ENCODE results near the gene GARS1. TPM values are rescaled to one million over a fixed set of nuclear protein-coding genes. Genes with fewer than 3 reads are reported as not detected.

Gene GARS1
- total RNA-seq, 1 experiment from 2014 or later, result 95.4 TPM

DNA sequence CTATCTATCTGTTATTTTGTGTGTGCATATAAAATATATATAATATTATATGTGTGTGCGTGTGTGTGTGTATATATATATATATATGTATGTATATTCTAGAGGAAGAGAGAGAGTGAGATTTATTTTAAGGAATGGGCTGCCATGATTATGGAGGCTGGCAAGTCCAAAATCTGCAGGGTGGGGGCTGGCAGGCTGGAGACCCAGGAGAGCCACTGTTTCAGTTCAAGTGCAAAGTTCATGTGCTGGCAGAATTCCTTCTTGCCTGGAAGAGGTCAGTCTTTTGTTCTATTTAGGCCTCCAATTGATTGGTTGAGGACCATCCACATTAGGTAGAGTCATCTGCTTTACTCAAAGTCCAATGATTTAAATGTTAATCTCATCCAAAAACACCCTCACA, 42.3 kb upstream of the GARS1 start:
- no peak overlapping the region for H2AFZ ChIP-seq (ENCODE audit: low read length)
- no peak overlapping the region for H3K4me3 ChIP-seq (ENCODE audit: low read length)
- BruUV-seq (replicated peaks), result no TSS peak
- ChIA-PET POLR2A (ENCODE audit: unreplicated experiment) (no interaction called here), CTCF (interaction anchor here (0.6 to 2.1 kb wide), 2 partner anchors 11 to 791 kb away, joined by 3 to 20 read pairs; no protein-coding TSS in a partner anchor)
- no peaks in the 10 kb centered on the region for H3K9me2 ChIP-seq (replicated peaks; ENCODE audit: low read length)
- H3K36me3 ChIP-seq (ENCODE audit: low read depth, low read length), result no peaks in the 10 kb centered on the region
- no peaks in the 10 kb centered on the region for H4K20me1 ChIP-seq (ENCODE audit: low read length)
- TF ChIP-seq, protein P1, sequence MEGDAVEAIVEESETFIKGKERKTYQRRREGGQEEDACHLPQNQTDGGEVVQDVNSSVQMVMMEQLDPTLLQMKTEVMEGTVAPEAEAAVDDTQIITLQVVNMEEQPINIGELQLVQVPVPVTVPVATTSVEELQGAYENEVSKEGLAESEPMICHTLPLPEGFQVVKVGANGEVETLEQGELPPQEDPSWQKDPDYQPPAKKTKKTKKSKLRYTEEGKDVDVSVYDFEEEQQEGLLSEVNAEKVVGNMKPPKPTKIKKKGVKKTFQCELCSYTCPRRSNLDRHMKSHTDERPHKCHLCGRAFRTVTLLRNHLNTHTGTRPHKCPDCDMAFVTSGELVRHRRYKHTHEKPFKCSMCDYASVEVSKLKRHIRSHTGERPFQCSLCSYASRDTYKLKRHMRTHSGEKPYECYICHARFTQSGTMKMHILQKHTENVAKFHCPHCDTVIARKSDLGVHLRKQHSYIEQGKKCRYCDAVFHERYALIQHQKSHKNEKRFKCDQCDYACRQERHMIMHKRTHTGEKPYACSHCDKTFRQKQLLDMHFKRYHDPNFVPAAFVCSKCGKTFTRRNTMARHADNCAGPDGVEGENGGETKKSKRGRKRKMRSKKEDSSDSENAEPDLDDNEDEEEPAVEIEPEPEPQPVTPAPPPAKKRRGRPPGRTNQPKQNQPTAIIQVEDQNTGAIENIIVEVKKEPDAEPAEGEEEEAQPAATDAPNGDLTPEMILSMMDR (conservative IDR thresholded peaks at IDR 0.05; ENCODE audit: low read depth, low read length), result no peak
- no peak for TF ChIP-seq EZH2 (IDR thresholded peaks at IDR 0.05; ENCODE audit: low read length, unreplicated experiment)
- no peak for TF ChIP-seq EZH2phosphoT487 (IDR thresholded peaks at IDR 0.05; ENCODE audit: borderline replicate concordance, low read length)
- intact Hi-C loops (cut with micrococcal nuclease), result no loop called here
- no peaks in the 10 kb centered on the region for H3K9me3 ChIP-seq (ENCODE audit: low read length)
- peak overlapping the region; percentile 96; the same call in 1 of the 2 replicates for H3K27ac ChIP-seq (ENCODE audit: low read length)
- no peak overlapping the region for H3K4me2 ChIP-seq (ENCODE audit: low read length)
- H3K4me1 ChIP-seq (ENCODE audit: insufficient read depth, low read length), result peaks cover 32% of the 10 kb centered on the region
- DNase-seq (no peak), ATAC-seq (no peak)
- H3K79me2 ChIP-seq (ENCODE audit: low read length), result no peaks in the 10 kb centered on the region
- H3F3A ChIP-seq (ENCODE audit: low read length, unreplicated experiment), result no peaks in the 10 kb centered on the region
- H3K27me3 ChIP-seq (ENCODE audit: low read length), result no peaks in the 10 kb centered on the region
- no peak overlapping the region for H3K9ac ChIP-seq (ENCODE audit: low read length)

GRCh38 chr7:30553141-30553540, 41.5 kb upstream of the GARS1 start:
- no TSS peak for BruUV-seq (replicated peaks)
- H3K79me2 ChIP-seq (ENCODE audit: low read length), result no peaks in the 10 kb centered on the region

GRCh38 chr7:30553546-30553945, 41.1 kb upstream of the GARS1 start:
- H3K9me3 ChIP-seq (ENCODE audit: low read length), result no peaks in the 10 kb centered on the region
- no peak for TF ChIP-seq EZH2phosphoT487 (IDR thresholded peaks at IDR 0.05; ENCODE audit: borderline replicate concordance, low read length)
- TF ChIP-seq, protein P1 (conservative IDR thresholded peaks at IDR 0.05; ENCODE audit: low read depth, low read length), result no peak
- H3K36me3 ChIP-seq (ENCODE audit: low read depth, low read length), result no peaks in the 10 kb centered on the region
- BruUV-seq (replicated peaks), result no TSS peak
- no peak overlapping the region for H3K4me3 ChIP-seq (ENCODE audit: low read length)
- H3K9me2 ChIP-seq (replicated peaks; ENCODE audit: low read length), result no peaks in the 10 kb centered on the region
- no peaks in the 10 kb centered on the region for H3K79me2 ChIP-seq (ENCODE audit: low read length)
- H3F3A ChIP-seq (ENCODE audit: low read length, unreplicated experiment), result no peaks in the 10 kb centered on the region
- no peak overlapping the region for H3K9ac ChIP-seq (ENCODE audit: low read length)
- ATAC-seq, result no peak
- CTCF ChIA-PET, result no interaction called here
- intact Hi-C loops (cut with micrococcal nuclease), result no loop called here
- DNase-seq, result no peak
- no peaks in the 10 kb centered on the region for H3K27me3 ChIP-seq (ENCODE audit: low read length)
- POLR2A ChIA-PET (ENCODE audit: unreplicated experiment), result no interaction called here
- no peak overlapping the region for H2AFZ ChIP-seq (ENCODE audit: low read length)
- peaks cover 32% of the 10 kb centered on the region for H3K4me1 ChIP-seq (ENCODE audit: insufficient read depth, low read length)
- no peaks in the 10 kb centered on the region for H4K20me1 ChIP-seq (ENCODE audit: low read length)
- no peak overlapping the region for H3K27ac ChIP-seq (ENCODE audit: low read length)
- H3K4me2 ChIP-seq (ENCODE audit: low read length), result no peak overlapping the region

More at GRCh38 chr7:30553141-30553540, 41.5 kb upstream of the GARS1 start:
- intact Hi-C loops (cut with micrococcal nuclease), result no loop called here
- peaks cover 32% of the 10 kb centered on the region for H3K4me1 ChIP-seq (ENCODE audit: insufficient read depth, low read length)
- no peaks in the 10 kb centered on the region for H3K9me2 ChIP-seq (replicated peaks; ENCODE audit: low read length)
- no peak overlapping the region for H3K27ac ChIP-seq (ENCODE audit: low read length)
- no peaks in the 10 kb centered on the region for H3K9me3 ChIP-seq (ENCODE audit: low read length)
- no peak overlapping the region for H3K4me2 ChIP-seq (ENCODE audit: low read length)
- DNase-seq, result no peak
- H3K36me3 ChIP-seq (ENCODE audit: low read depth, low read length), result no peaks in the 10 kb centered on the region
- H3F3A ChIP-seq (ENCODE audit: low read length, unreplicated experiment), result no peaks in the 10 kb centered on the region
- H4K20me1 ChIP-seq (ENCODE audit: low read length), result no peaks in the 10 kb centered on the region
- CTCF ChIA-PET, result no interaction called here
- TF ChIP-seq EZH2phosphoT487 (IDR thresholded peaks at IDR 0.05; ENCODE audit: borderline replicate concordance, low read length) (no peak), EZH2 (IDR thresholded peaks at IDR 0.05; ENCODE audit: low read length, unreplicated experiment) (no peak)
- TF ChIP-seq, protein P1 (conservative IDR thresholded peaks at IDR 0.05; ENCODE audit: low read depth, low read length), result no peak
- POLR2A ChIA-PET (ENCODE audit: unreplicated experiment), result no interaction called here
- no peak overlapping the region for H3K4me3 ChIP-seq (ENCODE audit: low read length)
- H3K27me3 ChIP-seq (ENCODE audit: low read length), result no peaks in the 10 kb centered on the region
- no peak overlapping the region for H3K9ac ChIP-seq (ENCODE audit: low read length)
- H2AFZ ChIP-seq (ENCODE audit: low read length), result no peak overlapping the region
- no peak for ATAC-seq
